HepG2 (cell line): ENCODE results near the gene ZNF488. TPM values are rescaled to one million over a fixed set of nuclear protein-coding genes. Genes with fewer than 3 reads are reported as not detected.
A peak's percentile ranks its signal among the peaks of the same experiment; 100 is the strongest.

Experiments used
- ATAC-seq: fragments of 200-7000 bp; cut with Tn5 transposase; 3 replicates; pipeline ENCODE4 v1.9.1; 2020; ENCODE audit warnings: mild to moderate bottlenecking, moderate library complexity
- BruUV-seq: library from RNA; stranded (reverse); fragments of 400-500 nt; replicated peaks from 2 replicates; lab custom pipeline; 2021; lab: Mats Ljungman, UMichigan
- CTCF ChIA-PET: fragments of 300-600 bp; formaldehyde crosslinking; extraction: SDS; loops from one replicate; lab custom pipeline; 2021; ENCODE audit warnings: low total read pairs, inconsistent platforms, low intra/inter-chr PET ratio; lab: Yijun Ruan, JAX
- POLR2A ChIA-PET: fragments of 350-600 bp; sonication (Branson Sonifier 250); formaldehyde crosslinking; loops from one replicate; lab custom pipeline; 2020; ENCODE audit warnings: antibody characterized with exemption, inconsistent platforms; lab: Yijun Ruan, JAX
- DNase-seq: peaks from one replicate; pipeline ENCODE4 v3.0.0-alpha.2; 2015; ENCODE audit warnings: low spot score
- FAIRE-seq: peaks from 3 replicates; lab custom pipeline; 2011; peaks lifted over from hg19 to GRCh38; lab: Jason Lieb, UNC
- H2AFZ ChIP-seq: one replicate; pipeline ENCODE4 v1.6.1; 2011; ENCODE audit warnings: low read length, inconsistent platforms
- H3K27ac ChIP-seq: fragments of 300-600 bp; 3 replicates; pipeline ENCODE4 v1.8.0; 2011; ENCODE audit warnings: mixed run types, mild to moderate bottlenecking, mixed read lengths, low read length, inconsistent platforms; ENCODE audit not compliant: insufficient read depth; ENCODE audit errors: extremely low read length
- H3K27me3 ChIP-seq, 2 experiments: fragments of 200-600 bp in 1 of 2; 2 replicates in 1 of 2; 3 replicates in 1 of 2; pipeline versions ENCODE4 v1.6.0 to v1.8.0; 2011; ENCODE audit warnings: low read length in 2 of 2, mild to moderate bottlenecking in 2 of 2, moderate library complexity in 2 of 2, inconsistent platforms in 1 of 2; ENCODE audit not compliant: insufficient read depth in 2 of 2, control insufficient read depth in 1 of 2
- H3K36me3 ChIP-seq, 2 experiments: fragments of 200-600 bp in 1 of 2; replicated peaks in 1 of 2; 2 replicates in 1 of 2; 3 replicates in 1 of 2; pipeline versions ENCODE4 v1.5.1 to v1.8.0; 2011; ENCODE audit warnings: low read length in 2 of 2, inconsistent platforms in 1 of 2; ENCODE audit not compliant: insufficient read depth in 2 of 2, control insufficient read depth in 1 of 2
- H3K4me1 ChIP-seq: 2 replicates; pipeline ENCODE4 v1.5.1; 2012; ENCODE audit warnings: low read length, inconsistent platforms; ENCODE audit not compliant: insufficient read depth
- H3K4me2 ChIP-seq: 2 replicates; pipeline ENCODE4 v1.6.0; 2011; ENCODE audit warnings: low read depth, low read length, inconsistent platforms
- H3K4me3 ChIP-seq, 3 experiments: fragments of 200-600 bp in 1 of 3; sonication (generic), shearing (Covaris generic) in 1 of 3; replicated peaks in 1 of 3; 2 replicates each; pipeline ENCODE4 v1.5.1; 2011 to 2016; ENCODE audit warnings: low read length in 3 of 3, inconsistent platforms in 2 of 3, low read depth in 2 of 3, mild to moderate bottlenecking in 2 of 3, control low read depth in 1 of 3, mixed read lengths in 1 of 3; ENCODE audit not compliant: insufficient read depth in 1 of 3
- H3K79me2 ChIP-seq: one replicate; pipeline ENCODE4 v1.6.1; 2011; ENCODE audit warnings: low read length, inconsistent platforms; ENCODE audit not compliant: insufficient read depth
- H3K9ac ChIP-seq: 2 replicates; pipeline ENCODE4 v1.6.0; 2011; ENCODE audit warnings: mild to moderate bottlenecking, low read depth, low read length, inconsistent platforms; ENCODE audit not compliant: insufficient read depth
- H3K9me3 ChIP-seq: 2 replicates; pipeline ENCODE4 v1.5.1; 2012; ENCODE audit warnings: mild to moderate bottlenecking, low read length
- H4K20me1 ChIP-seq: 2 replicates; pipeline ENCODE4 v1.6.0; 2011; ENCODE audit warnings: inconsistent platforms, mild to moderate bottlenecking, low read length, moderate library complexity; ENCODE audit not compliant: insufficient read depth
- ATM ChIP-seq: fragments of 450-650 bp; IDR thresholded peaks from 2 replicates; pipeline ENCODE4 v1.7.1; 2017; ENCODE audit warnings: mild to moderate bottlenecking, borderline replicate concordance
- CENPT ChIP-seq: sonication (generic); formaldehyde crosslinking; IDR thresholded peaks from 2 replicates; pipeline ENCODE4 v1.8.0; 2022; ENCODE audit warnings: low read depth, mild to moderate bottlenecking, moderate library complexity, missing genetic modification reagents
- HNF4A ChIP-seq: sonication (generic); formaldehyde crosslinking; IDR thresholded peaks from 2 replicates; pipeline ENCODE4 v1.4.0; 2020; ENCODE audit warnings: missing genetic modification reagents
- HNRNPL ChIP-seq: fragments of 200-400 bp; formaldehyde crosslinking; IDR thresholded peaks from 2 replicates; pipeline ENCODE4 v1.6.1; 2017; ENCODE audit warnings: mild to moderate bottlenecking, low read depth, low read length
- TFAP4 ChIP-seq: sonication (generic); IDR thresholded peaks from 2 replicates; pipeline ENCODE4 v1.6.1; 2016; ENCODE audit warnings: low read depth, borderline replicate concordance
- XRCC5 ChIP-seq: fragments of 200-400 bp; formaldehyde crosslinking; optimal IDR thresholded peaks from 2 replicates; pipeline ENCODE3; 2017; ENCODE audit warnings: mild to moderate bottlenecking, low read length
- ZNF737 ChIP-seq: sonication (generic); formaldehyde crosslinking; IDR thresholded peaks from 2 replicates; pipeline ENCODE4 v1.5.0; 2020; ENCODE audit warnings: missing genetic modification reagents, mild to moderate bottlenecking, borderline replicate concordance
- WGBS: methylation state at CpG from one replicate; pipeline ENCODE4 v1.1.6; 2017; ENCODE audit warnings: low lambda C conversion rate; 5-methylcytosine and 5-hydroxymethylcytosine counted together
- in situ Hi-C: cut with HindIII; loops from 2 replicates; pipeline ENCODE4 v1.10.0; 2017; ENCODE audit warnings: low pct_unique_long_range_greater_than_20kb; ENCODE audit not compliant: extremely low pct_ligation_motif_present
- intact Hi-C: fragments of 100-400 bp; cut with micrococcal nuclease; formaldehyde crosslinking; loops from one replicate; pipeline ENCODE4 v1.10.0; 2022; ENCODE audit not compliant: unreplicated experiment
- polyA plus RNA-seq, 8 experiments: library from polyadenylated mRNA; depleted of rRNA in 3 of 8; stranded (reverse) in 7 of 8; unstranded in 1 of 8; fragments of >200 nt; fragmentation: Illumina TruSeq in 4 of 8; extraction: Trizol in 4 of 8; gene quantifications; 2 replicates each; pipeline versions ENCODE4 v1.2.1 to v1.2.3, GENCODE V29; 2011 to 2016; ENCODE audit warnings: low read depth in 4 of 8, missing spikeins in 1 of 8, mixed read lengths in 1 of 8; ENCODE audit not compliant: insufficient read depth in 1 of 8
- total RNA-seq, 5 experiments: library from RNA; depleted of rRNA; stranded (reverse); fragments of >200 nt; fragmentation: Illumina TruSeq; extraction: Trizol; gene quantifications; 2 replicates each; pipeline ENCODE4 v1.2.3, GENCODE V29; 2016; ENCODE audit warnings: low read depth in 1 of 5
- TF ChIP-seq, protein P1 (sequence below), 2 experiments: sonication (generic) in 1 of 2; formaldehyde crosslinking in 1 of 2; IDR thresholded peaks; 2 replicates each; pipeline versions ENCODE4 v1.6.1 to v1.9.0; 2014 to 2022; ENCODE audit warnings: antibody characterized with exemption in 1 of 2, borderline replicate concordance in 1 of 2, inconsistent platforms in 1 of 2, low read depth in 1 of 2, missing genetic modification reagents in 1 of 2
- TF ChIP-seq, protein P2 (sequence below): sonication (generic); formaldehyde crosslinking; IDR thresholded peaks from 2 replicates; pipeline ENCODE4 v1.4.0; 2020; ENCODE audit warnings: missing genetic modification reagents

Gene ZNF488
- total and polyA plus RNA-seq, 2 of the 13 experiments (the other 11 are each of a cell fraction or from before 2014, with no cell fraction given) = 0.13 to 0.15 TPM

DNA sequence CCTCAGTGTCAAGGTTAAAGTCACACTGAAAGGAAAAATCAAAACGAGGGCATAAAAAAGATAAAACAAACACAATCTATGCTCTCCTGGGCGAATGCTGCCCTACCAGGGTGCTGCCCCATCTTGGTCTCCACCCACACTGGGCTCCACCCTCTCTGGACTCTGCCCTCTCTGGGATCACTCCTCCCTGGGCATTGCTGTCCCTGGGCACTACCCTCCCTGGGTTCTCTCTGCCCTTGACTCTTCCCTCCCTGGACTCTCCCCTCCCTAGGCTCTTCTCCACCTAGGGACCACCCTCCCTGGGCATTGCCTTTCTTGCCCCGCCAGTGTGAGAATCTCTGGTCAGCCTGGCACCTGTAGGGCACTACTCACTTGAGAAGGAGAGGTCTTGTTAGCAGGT, 53.3 kb downstream of the ZNF488 start:
- Histone ChIP-seq H3K79me2 (no peaks in the 10 kb centered on the region), H3K4me1 (peaks cover 8% of the 10 kb centered on the region; the same call in 1 of the 2 replicates), H3K27ac (no peak overlapping the region), H3K4me3 (no peak overlapping the region), H3K9me3 (no peaks in the 10 kb centered on the region), H3K4me2 (no peak overlapping the region), H4K20me1 (no peaks in the 10 kb centered on the region), H3K9ac (no peak overlapping the region), H3K36me3 (no peaks in the 10 kb centered on the region), H2AFZ (no peak overlapping the region), H3K27me3 (no peaks in the 10 kb centered on the region; a peak in 2 of 5 replicates)
- FAIRE-seq = no peak
- in situ Hi-C loops (no loop called here), intact Hi-C loops (no loop called here)
- 0% methylated on average over 2 of the region's 3 CpGs for WGBS
- TF ChIP-seq HNRNPL (0 out of 2 replicates have a peak, but pooled peaks have one; percentile 31), TFAP4 (no peak)
- CTCF ChIA-PET = no interaction called here
- POLR2A ChIA-PET = no interaction called here
- no TSS peak for BruUV-seq
- ATAC-seq = peak; percentile 68
- no peak for DNase-seq

DNA sequence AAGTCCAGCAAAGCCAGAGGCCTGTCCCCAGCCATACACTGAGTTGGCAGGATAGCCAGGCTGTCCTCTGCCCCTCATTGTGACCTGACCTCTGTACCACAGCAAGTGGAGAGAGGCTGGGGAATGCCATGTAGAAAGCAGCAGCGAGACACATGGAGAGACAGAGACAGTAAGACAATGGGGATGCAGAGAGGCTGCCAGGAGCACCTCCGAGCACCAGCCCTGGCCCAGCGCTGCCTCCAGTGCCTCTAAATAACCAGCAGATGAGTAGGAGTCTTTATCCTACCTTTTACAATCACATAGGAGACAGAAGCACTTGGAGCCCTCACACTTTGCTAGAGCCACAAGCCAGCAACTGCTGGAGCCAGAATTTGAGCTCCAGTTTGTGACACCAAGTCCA, 53.7 kb downstream of the ZNF488 start:
- in situ Hi-C loops = no loop called here
- no peak; the same call in 2 of the 3 replicates for ATAC-seq
- no peak overlapping the region for H3K4me2 ChIP-seq
- H4K20me1 ChIP-seq = no peaks in the 10 kb centered on the region
- BruUV-seq = no TSS peak
- H3K27ac ChIP-seq = no peak overlapping the region
- H2AFZ ChIP-seq = no peak overlapping the region
- no peaks in the 10 kb centered on the region for H3K36me3 ChIP-seq
- POLR2A ChIA-PET = no interaction called here
- no peak for FAIRE-seq
- H3K4me3 ChIP-seq = no peak overlapping the region
- H3K9ac ChIP-seq = no peak overlapping the region
- no peaks in the 10 kb centered on the region for H3K79me2 ChIP-seq
- no peaks in the 10 kb centered on the region for H3K9me3 ChIP-seq
- intact Hi-C loops = no loop called here
- no peak for DNase-seq
- WGBS = 20% methylated on average over 3 of the region's 3 CpGs
- H3K4me1 ChIP-seq = peaks cover 8% of the 10 kb centered on the region; the same call in 1 of the 2 replicates
- no peaks in the 10 kb centered on the region; a peak in 3 of 5 replicates for H3K27me3 ChIP-seq
- CTCF ChIA-PET = no interaction called here
- no peak for TF ChIP-seq CENPT (CRISPR knock-in tag)
- TF ChIP-seq XRCC5 = no peak
- TF ChIP-seq, protein P1, sequence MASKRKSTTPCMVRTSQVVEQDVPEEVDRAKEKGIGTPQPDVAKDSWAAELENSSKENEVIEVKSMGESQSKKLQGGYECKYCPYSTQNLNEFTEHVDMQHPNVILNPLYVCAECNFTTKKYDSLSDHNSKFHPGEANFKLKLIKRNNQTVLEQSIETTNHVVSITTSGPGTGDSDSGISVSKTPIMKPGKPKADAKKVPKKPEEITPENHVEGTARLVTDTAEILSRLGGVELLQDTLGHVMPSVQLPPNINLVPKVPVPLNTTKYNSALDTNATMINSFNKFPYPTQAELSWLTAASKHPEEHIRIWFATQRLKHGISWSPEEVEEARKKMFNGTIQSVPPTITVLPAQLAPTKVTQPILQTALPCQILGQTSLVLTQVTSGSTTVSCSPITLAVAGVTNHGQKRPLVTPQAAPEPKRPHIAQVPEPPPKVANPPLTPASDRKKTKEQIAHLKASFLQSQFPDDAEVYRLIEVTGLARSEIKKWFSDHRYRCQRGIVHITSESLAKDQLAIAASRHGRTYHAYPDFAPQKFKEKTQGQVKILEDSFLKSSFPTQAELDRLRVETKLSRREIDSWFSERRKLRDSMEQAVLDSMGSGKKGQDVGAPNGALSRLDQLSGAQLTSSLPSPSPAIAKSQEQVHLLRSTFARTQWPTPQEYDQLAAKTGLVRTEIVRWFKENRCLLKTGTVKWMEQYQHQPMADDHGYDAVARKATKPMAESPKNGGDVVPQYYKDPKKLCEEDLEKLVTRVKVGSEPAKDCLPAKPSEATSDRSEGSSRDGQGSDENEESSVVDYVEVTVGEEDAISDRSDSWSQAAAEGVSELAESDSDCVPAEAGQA (IDR thresholded peaks at IDR 0.05; ENCODE audit: low read depth) = no peak
- TF ChIP-seq, protein P1 (CRISPR knock-in tag; IDR thresholded peaks at IDR 0.05; ENCODE audit: borderline replicate concordance) = no peak
- no peak for TF ChIP-seq ZNF737 (CRISPR knock-in tag)
- no peak for TF ChIP-seq HNF4A (CRISPR knock-in tag)
- TF ChIP-seq, protein P2, sequence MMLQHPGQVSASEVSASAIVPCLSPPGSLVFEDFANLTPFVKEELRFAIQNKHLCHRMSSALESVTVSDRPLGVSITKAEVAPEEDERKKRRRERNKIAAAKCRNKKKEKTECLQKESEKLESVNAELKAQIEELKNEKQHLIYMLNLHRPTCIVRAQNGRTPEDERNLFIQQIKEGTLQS (CRISPR knock-in tag) = no peak
- TF ChIP-seq ATM = no peak
